NCI-H82 treated with DMSO at 0.1 percent for 48 hours (cell line): ENCODE results near the gene PEX6.
"Not testable (repeated sequence)": the region's sequence is repeated elsewhere in the genome, so short reads cannot be mapped to it uniquely, and the experiment has no call there.

ENCODE experiments used
- DNase-seq: peaks from one replicate; lab custom pipeline; 2025; ENCODE audit not compliant: unreplicated experiment; lab: John Stamatoyannopoulos, UW

The PEX6 gene

DNA sequence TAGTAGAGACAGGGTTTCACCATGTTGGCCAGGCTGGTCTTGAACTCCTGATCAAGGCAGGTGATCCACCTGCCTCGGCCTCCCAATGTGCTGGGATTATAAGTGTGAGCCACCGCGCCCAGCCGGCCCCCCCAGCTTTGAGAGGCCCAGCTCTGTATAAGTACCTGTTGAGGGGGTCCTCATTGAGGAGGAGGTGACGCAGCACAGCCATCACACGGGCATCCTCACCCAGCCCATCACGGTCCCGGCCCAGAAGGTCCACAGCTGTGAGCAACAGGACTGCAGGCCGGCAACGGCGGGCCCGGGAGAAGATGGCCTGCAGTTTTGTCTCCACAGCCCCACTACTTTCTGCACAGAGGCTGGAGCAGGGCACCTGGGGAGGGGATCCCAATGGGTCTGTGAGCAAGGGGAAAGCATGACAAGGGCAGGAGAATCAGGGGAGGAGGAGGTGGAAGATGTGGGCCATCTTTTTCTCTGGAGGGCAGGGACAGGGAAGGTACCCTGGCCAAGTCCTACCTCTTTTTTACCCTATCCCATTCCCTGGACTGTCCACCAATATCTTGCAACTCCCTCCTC, 10.8 kb downstream of the PEX6 start:
- DNase-seq, result no peak

GRCh38 chr6:42967228-42967627, 11.8 kb downstream of the PEX6 start:
- no peak for DNase-seq

GRCh38 chr6:42966571-42966970, 12.4 kb downstream of the PEX6 start:
- DNase-seq, result no peak

DNA sequence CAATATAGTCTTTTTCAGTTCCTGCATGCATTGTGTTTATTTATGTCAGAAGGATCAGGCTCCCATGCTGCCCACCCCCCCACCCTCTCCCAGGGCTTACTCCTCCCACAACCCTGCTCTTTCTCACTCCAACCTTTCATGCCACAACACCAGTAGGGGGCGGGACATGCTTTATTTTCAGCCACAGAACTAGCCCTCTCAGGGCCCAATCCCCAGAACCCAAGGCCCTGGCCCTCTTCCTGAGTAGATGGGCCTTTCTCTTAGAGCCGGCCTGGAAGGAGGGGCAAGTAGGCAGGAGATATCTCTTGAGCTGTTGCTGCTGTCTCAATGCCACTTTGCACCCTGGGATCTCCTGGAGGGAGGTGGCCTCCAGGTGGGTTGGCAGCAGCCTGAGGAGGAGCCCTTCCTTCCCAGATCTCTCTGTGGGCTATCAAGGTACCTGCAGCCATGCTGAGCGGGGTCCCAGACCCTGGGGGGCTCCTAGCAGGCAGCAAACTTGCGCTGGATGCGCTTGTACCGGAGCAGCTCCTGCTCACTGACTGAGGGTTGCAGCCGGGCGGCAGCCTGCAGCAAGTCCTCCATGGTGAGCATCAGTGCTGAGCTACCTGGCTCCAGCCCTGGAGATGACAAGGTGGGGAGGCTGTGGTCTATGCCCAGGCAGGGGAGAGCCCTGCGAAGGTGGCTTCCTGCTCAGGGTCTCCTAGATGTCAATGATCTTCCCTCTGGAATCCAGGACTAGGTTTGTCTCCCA, 15.0 kb downstream of the PEX6 start:
- peak; percentile 40 for DNase-seq

DNA sequence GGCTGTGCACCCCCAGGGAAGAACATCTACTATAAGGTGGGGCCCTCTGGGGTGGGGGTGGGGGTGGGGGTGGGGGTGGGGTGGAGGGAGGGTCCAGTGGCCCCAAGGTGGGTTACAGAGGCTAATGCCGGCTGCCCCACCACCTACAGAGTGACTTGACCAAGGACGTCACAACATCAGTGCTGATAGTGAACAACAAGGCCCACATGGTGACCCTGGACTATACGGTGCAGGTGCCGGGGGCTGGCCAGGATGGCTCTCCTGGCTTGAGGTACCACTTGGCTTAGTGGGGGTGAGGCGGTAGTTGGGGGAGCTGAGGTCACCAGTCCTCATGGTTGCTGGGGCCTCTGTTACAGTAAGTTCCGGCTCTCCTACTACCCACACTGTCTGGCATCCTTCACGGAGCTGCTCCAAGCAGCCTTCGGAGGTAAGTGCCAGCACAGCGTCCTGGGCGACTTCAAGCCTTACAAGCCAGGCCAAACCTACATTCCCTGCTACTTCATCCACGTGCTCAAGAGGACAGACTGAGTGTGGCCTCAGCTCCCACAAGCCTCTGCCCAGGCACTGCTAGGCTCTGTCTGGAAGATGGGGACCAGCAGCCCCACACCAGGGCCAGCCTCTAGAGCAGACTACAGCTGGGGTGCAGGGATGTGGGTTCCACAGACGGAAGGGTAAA, 15.7 kb downstream of the PEX6 start:
- DNase-seq, result no peak

DNA sequence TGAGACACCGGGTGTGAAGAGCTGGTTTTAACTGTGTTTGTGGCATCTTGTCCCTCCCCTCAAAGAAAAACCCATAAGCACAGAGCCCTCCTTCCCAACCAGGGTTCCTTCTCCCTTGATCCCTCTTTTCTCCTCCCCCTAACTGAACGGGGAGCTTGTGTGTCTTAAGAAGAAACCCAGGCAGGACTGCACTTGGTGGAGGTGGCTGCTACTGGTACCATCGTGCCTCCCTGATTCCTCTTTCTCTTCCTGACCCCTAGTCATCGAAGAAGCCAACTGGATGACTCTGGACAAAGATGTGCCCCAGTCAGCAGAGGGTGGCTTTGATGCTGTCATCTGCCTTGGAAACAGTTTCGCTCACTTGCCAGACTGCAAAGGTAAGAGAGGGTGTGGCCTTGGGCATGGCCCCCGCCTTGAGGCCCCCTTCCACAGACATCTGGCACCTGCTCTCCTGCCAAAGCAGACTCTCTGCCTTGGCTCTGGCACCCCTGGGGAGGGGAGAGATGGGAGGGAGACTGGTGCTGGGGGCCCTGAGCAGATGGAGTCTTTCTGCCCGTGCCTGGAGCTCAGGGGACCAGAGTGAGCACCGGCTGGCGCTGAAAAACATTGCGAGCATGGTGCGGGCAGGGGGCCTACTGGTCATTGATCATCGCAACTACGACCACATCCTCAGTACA, 16.3 kb downstream of the PEX6 start:
- no peak for DNase-seq

GRCh38 chr6:42962096-42962495, 16.9 kb downstream of the PEX6 start:
- no peak for DNase-seq

DNA sequence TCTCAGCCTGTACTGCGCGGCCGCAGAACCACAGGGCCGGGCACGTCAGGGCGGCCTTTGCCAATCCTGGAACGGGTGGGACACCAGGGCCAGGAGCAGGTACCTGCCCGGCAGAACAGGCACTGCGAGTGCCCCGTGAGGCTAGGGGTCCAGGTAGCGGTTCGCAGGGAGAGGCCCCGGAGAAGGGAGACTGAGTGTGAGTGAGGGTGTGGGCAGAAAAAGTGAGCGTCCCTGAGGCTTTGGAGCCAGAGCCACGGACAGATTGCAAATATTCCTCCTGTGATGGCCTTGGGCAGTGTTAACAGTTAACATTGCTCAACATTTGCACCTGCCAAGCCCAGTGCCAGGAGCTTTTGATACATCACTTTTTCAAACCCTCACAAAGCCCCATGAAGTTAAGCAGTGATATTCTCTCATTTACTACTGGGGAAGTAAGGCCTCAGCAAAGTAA, 17.9 kb downstream of the PEX6 start:
- no peak for DNase-seq

GRCh38 chr6:42960243-42961019, 18.6 kb downstream of the PEX6 start, which contains the start of gene GNMT:
TSS of gene GNMT (plus strand) at chr6:42960754. CDS start at chr6:42960768, 14 bp downstream.
- DNase-seq, result no peak

DNA sequence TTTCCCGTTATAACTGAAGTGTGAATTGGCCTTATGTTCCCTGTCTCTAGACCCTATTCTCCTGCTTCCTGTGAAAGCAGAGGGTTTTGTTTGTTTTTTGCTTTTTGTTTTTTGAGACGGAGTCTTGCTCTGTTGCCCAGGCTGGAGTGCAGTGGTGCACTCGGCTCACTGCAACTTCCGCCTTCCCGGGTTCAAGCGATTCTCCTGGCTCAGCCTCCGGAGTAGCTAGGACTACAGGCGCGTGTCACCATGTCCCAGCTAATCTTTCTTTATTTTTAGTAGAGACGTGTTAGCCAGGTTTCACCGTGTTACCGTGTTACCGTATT, 19.1 kb downstream of the PEX6 start:
- DNase-seq, result no peak

DNA sequence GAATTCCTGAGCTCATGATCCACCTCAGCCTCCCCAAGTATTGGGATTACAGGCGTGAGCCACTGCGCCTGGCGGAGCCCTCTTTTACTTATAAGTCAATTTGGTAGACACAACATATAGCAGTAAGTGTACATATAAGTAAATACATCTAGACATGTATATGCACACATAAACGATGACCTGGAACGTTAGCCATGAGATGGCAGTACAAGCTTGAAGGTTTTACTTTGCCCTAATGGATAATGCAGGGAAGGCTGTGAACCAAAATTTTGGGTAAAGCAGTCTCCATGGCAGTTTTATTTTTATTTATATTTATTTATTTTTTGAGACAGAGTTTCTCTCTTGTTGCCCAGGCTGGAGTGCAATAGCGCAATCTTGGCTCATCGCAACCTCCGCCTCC, 20.9 kb downstream of the PEX6 start:
- no peak for DNase-seq

DNA sequence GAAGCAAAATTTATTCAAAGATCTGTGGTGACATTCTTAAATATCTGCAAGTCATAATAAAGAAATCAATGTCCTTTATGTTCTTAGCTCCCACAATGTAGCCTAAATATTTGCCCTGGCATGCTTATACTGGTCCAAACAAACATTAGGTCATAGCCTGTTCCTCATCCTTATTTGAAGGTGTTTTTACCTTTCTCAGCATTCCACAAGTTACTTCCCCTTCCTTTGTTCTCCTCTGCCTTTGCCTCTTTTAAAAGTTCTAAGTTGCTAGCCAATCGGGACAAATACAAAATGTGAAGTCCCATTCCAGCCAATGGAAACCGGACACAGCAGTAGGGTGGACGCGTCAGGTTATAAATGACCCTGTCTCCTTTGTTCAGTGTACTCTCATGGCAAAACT, 24.6 kb downstream of the PEX6 start:
- not testable (repeated sequence) for DNase-seq

DNA sequence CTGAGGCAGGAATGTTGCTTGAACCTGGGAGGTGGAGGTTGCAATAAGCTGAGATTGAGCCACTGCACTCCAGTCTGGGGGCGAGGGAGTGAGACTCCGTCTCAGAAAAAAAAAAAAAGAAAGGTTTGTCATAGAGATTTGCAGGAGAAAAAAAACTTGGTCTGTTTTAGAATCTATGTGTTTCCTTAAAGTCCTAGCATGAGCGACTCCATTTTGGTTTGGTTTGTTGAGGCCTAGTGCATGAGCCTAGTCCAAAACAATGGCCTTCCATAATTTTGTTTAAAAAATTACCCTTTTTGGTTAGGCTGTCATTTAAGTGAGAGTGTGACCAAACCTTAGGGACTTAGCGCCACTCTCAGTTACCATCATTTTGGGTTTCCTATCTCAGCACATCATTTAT, 26.6 kb downstream of the PEX6 start:
- no peak for DNase-seq

- no peak for DNase-seq
These were observed 31.0 kb downstream of the PEX6 start for GRCh38 chr6:42947950-42948349.

DNA sequence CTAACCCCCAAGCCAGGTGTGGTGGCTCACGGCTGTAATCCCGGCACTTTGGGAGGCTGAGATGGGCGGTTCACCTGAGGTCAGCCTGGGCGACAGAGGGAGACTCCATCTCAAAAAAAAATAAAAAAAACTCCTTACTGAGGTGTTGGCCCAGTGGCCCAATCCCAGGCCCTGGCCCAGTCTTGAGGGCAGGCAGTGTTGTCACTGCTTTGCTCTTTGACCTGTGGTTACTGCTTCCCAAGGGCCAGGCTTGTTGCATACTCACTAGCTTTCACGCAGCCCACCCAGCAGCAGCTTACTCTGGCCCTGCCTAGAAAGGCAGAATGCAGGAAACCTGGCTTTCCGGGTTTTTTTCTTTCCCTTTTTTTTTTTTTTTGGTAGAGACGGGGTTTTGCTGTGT, 36.5 kb downstream of the PEX6 start:
- no peak for DNase-seq

GRCh38 chr6:42941356-42941755, 37.6 kb downstream of the PEX6 start:
- DNase-seq, result not testable (repeated sequence)

DNA sequence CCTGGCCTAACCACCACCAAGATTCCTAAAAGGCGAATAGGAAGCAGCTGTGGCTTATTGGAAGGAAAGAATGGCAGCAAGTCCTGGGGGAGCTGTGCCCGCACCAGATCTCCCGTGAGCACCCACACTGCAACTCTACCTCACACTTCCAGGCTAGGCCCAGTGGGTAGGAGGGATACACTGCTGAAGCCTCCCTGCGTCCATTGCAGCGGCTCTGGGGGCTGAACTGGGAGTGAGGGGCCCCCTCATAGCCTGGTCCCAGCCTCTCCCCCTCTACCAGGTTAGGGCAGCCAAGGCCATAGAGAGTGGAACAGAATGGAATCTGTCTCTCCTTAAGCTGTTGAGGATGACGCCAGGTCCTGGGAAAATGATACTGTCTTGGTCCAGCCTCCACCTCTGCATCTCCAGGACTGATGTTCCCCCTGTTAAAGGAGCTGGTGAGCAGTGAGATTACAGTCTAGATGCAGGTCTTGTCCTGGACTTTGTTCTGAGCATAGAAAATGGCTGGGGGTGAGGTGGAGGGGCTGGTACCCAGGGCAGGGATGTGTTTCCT, 38.4 kb downstream of the PEX6 start:
- DNase-seq, result no peak

GRCh38 chr6:42939810-42940167, 39.2 kb downstream of the PEX6 start:
- no peak for DNase-seq

- DNase-seq, result no peak
These were observed 39.8 kb downstream of the PEX6 start for GRCh38 chr6:42938987-42939809.

GRCh38 chr6:42938428-42938796, 40.6 kb downstream of the PEX6 start:
- DNase-seq, result no peak
